Dermis microvascular lymphatic vessel endothelial cell (primary cell): Measurements from ENCODE around the gene BRI3. TPM values are rescaled to one million over a fixed set of nuclear protein-coding genes. Genes with fewer than 3 reads are reported as not detected.

Experiments
- DNase-seq, 2 donors: peaks; one replicate each; pipeline versions ENCODE4 v3.0.0 to v3.0.0-alpha.2; 2010; ENCODE audit warnings: low read depth in 2 of 2
- total RNA-seq: library from RNA; depleted of rRNA; stranded (reverse); fragments of >200 nt; gene quantifications from 2 replicates; pipeline ENCODE4 v1.2.1, GENCODE V29; 2014

Gene BRI3
- total RNA-seq, 1 donor from 2014 or later: 42.0 TPM

DNA sequence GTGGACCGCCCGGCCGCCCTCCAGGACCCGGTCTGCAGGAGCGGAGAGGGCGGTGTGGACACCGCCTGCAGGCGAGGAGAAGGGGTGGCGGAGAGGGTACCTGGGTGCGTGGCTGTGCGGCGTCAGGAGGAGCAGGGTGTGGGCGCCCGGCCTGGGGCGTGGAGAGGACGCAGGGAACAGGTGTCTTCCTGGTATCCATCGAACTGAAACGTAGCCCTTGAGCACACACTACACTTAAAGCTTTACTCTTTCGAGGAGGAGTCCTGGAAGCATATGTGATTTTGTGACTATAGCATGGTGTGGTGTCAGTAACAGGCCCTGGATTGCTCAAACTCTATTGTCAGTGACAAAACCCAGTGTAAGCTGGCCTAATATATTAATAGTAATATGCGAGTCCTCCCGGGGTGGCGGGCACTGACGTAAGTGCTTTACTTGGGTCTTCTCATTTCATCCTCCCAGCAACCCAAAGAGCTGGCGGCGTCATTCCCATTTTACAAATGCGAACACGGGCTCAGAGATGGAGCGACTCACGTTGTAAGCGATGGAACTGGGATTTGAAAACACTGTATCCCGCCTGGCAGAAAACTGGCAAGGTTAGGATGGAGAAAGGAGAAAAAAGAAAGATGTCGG, 28.9 kb upstream of the BRI3 start:
- no peak for DNase-seq

DNA sequence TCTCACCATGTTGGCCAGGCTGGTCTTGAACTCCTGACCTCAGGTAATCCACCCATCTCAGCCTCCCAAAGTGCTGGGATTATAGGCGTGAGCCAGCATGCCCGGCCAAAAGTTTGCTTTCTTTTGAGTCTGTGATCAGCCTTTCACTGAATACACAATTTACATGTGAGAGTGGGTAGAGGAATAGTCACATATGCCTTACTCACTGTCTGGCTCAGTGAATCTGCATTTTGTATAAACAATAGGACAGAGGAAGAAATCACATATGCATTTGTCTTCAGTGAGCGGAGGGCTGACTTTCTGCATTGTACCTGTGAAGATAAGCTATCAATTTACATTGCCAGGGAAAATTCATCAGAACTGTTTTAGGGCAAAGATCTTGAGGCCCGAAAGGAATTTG, 27.0 kb upstream of the BRI3 start:
- no peak for DNase-seq

GRCh38 chr7:98254951-98255610, 26.4 kb upstream of the BRI3 start:
- no peak for DNase-seq

- no peak for DNase-seq
Measured at GRCh38 chr7:98256431-98256830, 25.1 kb upstream of the BRI3 start.

DNA sequence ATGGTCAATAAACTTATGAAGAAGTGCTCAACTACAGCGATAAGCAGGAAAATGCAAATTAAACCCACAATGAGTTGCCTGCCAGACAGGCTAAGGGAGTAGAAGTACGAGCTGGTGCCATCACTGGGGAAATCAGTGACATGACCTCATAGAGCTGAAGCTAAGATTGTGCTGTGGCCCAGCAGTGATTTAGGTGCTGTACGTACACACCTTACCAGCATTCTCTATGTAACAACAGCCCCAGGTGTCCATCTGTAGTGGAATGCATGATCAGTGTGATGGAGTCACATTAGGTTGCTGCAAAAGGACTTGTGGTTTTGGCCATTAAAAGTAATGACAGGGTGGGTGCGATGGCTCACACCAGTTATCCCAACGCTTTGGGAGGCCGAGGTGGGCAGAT, 23.8 kb upstream of the BRI3 start:
- no peak for DNase-seq

- peak in 1 of 2 donors; percentile 52 for DNase-seq
Measured at GRCh38 chr7:98265841-98266271, 15.6 kb upstream of the BRI3 start.

DNA sequence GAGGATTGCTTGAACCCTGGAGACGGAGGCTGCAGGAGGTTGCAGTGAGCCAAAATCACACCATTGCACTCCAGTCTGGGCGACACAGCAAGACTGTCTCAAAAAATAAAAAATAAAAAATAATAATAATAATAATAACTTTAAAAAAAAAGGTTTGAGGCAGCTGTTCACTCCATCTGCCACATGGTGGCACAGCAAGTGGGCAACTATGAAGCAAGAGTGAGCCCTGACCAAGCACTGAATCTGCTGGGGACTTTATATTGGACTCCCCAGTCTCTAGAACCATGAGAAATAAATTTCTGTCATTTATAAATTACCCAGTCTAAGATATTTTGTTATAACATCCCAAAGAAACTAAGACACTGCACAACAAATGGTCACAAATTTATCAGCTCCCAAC, 14.6 kb upstream of the BRI3 start:
- DNase-seq: peak in 1 of 2 donors; percentile 43

GRCh38 chr7:98267303-98267702, 14.2 kb upstream of the BRI3 start:
- DNase-seq: no peak

DNA sequence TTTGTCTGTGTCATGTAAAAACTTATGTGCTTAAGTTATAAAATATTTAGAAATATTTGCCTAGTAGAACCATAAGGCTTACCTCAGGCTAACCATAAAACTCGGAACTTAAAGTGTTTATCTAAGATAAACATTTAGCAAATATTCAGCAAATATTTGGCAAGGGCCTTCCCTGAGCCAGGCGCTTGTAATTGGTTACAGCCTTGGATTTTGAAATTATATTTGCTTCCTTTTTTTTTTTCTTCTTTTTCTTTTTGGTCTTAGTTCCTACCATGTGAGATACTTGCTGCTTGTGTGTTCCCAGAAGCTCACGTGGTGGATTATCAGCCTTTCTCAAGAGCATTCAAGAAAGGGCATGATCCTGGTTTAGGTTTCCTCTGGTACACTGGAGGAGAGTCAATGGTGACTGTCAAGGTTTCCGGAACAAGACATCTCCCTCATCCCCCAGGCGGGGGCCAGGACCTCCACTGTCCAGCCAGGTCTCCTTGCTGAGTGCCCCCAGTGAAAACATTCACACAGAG, 5.2 kb upstream of the BRI3 start:
- no peak for DNase-seq

DNA sequence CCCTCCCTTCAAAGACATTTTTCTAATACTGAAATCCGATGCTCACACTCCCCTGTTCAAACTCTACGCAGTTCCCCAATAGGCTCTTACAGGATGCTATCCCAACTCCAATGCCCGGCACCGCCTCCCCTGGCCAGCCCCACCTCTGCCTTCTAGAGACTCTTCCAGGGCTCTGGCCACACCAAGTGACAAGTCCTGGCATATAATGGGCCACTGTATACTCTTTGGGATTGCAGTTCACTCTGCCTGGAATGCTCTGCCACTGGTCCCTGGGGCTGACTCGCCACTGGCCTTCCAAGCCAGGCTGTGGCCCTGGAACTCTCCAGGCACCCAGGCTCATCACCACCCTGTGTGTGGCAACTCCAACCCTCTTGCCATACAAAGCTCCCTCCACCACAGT, 3.1 kb upstream of the BRI3 start:
- DNase-seq: no peak

DNA sequence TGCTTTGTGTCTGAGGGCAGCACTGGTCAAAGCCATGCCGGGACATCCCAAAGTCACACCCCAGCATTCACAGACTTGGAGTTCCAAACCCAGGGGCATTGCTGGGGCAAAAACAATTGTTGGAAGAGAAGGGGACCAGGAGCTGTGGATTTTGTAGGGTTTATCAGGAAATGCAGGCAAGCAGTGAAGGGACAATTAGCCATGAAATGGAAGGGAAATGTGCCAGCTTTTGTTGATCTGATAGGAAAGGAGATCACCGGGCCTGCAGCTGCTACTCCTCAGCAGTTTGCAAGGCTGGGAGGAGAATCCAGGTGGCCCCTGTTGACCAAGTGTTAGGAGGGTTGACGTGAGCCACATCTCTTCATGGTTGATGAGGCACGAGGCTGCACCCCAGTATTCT, 2.5 kb upstream of the BRI3 start:
- DNase-seq: no peak

GRCh38 chr7:98280296-98280695, 1.2 kb upstream of the BRI3 start:
- no peak for DNase-seq

GRCh38 chr7:98281757-98282606, 496 bp downstream of the BRI3 start:
- peak in 1 of 2 donors; percentile 25 for DNase-seq

- peak in 1 of 2 donors; percentile 21 for DNase-seq
Measured at GRCh38 chr7:98282703-98283102, 1.2 kb downstream of the BRI3 start.

GRCh38 chr7:98283127-98283886, 1.8 kb downstream of the BRI3 start:
- peak in 1 of 2 donors; percentile 65 for DNase-seq

- DNase-seq: peak in 1 of 2 donors; percentile 20
Measured at GRCh38 chr7:98283887-98284222, 2.4 kb downstream of the BRI3 start.

DNA sequence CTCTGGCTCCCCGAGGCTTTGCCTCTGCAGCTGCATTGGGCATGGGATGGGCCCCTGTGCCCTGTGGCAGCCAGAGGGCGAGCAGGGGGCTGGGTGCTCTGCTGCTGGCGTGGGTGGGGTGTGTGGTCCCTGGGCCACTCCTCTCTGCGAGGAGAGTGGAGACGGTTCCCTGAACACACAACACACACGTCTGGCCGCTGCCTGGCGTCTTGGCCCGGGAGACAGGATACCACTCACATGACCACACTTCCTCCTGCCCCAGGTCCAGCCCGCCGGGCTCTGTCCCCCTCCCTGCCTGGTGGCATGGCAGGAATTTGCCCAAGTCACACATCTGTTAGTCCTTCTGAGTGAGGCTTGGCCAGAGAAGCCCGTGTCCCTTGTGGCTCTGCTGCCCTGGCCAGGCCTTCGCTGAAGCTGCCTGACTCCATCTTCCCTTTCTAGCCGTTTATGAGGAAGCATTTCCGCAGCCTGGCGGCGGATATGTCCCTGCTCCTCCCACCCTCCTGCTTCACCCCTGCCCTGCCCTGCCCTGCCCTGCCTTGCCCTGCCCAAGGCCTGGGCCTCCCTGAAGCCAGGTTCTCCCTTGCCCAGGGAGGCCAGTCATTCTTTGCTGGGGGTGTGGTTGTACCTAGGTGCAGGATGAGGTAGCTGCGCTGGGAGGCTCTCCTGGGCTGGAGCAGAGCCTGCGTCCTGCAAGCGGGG, 3.0 kb downstream of the BRI3 start:
- peak; percentile 26 to 86 for DNase-seq

DNA sequence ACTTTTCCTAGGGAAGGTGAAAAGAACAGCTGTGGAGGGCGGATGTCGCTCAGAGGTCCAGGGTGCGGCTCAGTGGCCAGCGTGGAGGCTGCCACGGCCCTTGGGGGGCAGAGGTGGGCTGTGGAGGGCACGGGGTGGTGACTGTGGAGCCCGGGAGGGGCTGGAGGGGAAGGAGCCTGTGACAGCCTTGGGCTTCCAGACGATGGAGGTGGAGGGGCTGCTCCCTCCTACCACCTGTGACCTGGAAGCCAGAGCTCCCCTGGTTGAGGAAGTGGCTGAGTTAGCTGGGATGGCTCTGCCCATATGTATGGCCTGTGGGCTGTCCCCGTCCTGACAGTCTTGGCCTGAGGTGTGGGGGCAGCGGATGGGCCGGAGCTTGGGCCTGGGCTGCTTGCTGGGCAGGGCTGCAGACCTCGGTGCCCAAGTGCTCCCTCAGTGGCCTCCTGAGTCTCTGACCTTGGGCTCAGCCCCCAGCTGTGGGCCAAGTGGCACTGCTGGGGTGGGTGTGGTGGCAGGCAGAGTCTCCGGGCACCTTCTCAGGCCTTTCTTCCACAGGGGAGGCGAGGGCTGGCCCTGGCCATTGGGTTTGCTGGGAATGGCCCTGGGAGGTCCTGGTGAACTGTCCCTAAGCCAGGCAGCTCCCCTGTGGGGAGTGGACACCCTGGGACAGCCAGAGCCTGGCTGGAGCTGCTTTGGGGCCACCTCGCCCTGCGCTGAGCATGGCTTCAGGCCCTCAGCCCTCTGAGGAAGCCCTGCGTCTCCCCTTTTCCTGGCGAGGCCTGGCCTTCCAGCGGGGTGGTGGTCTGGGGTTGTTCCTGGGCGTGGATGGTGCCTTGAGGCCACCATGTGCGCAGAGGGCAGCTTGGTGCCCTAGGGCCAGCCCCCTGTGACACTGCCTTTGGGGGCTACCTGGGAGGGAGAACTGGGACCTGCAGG, 3.9 kb downstream of the BRI3 start:
- no peak for DNase-seq

- DNase-seq: no peak
Measured at GRCh38 chr7:98286093-98286539, 4.6 kb downstream of the BRI3 start.
